H1 (cell line): ENCODE data around the gene MAGI2.

Experiments used
- CEBPB ChIP-seq: IDR thresholded peaks from 2 replicates; pipeline ENCODE4 v1.6.1; 2012; ENCODE audit warnings: low read depth, low read length
- CTCF ChIP-seq, 3 experiments: IDR thresholded peaks; 1 replicate in 2 of 3; 2 replicates in 1 of 3; pipeline versions ENCODE4 v1.5.1 to v1.6.1; 2011; ENCODE audit warnings: low read length in 3 of 3, mild to moderate bottlenecking in 3 of 3, inconsistent platforms in 2 of 3, low read depth in 1 of 3, moderate library complexity in 1 of 3; ENCODE audit not compliant: insufficient read depth in 1 of 3; ENCODE audit errors: control extremely low read depth in 1 of 3
- POU5F1 ChIP-seq: IDR thresholded peaks from 2 replicates; pipeline ENCODE4 v1.6.1; 2011; ENCODE audit warnings: low read depth, mild to moderate bottlenecking, low read length, moderate library complexity
- RXRA ChIP-seq: IDR thresholded peaks from 2 replicates; pipeline ENCODE4 v1.6.1; 2011; ENCODE audit warnings: low read depth, mild to moderate bottlenecking, low read length, moderate library complexity; ENCODE audit not compliant: insufficient read depth
- SIN3A ChIP-seq, 2 experiments: IDR thresholded peaks in 1 of 2; conservative IDR thresholded peaks in 1 of 2; 2 replicates each; pipeline ENCODE4 v1.6.1; 2011 to 2012; ENCODE audit warnings: low read length in 2 of 2, improper control_type of control experiment in 1 of 2, low read depth in 1 of 2, mild to moderate bottlenecking in 1 of 2
- SIX5 ChIP-seq: IDR thresholded peaks from 2 replicates; pipeline ENCODE4 v1.6.1; 2011; ENCODE audit warnings: mild to moderate bottlenecking, low read depth, low read length
- SP2 ChIP-seq: IDR thresholded peaks from 2 replicates; pipeline ENCODE4 v1.6.1; 2012; ENCODE audit warnings: mild to moderate bottlenecking, low read length, inconsistent platforms
- TAF1 ChIP-seq: IDR thresholded peaks from 2 replicates; pipeline ENCODE4 v1.6.1; 2011; ENCODE audit warnings: mild to moderate bottlenecking, low read depth, low read length
- TF ChIP-seq, protein P1 (sequence below): IDR thresholded peaks from 2 replicates; pipeline ENCODE4 v1.6.1; 2012; ENCODE audit warnings: inconsistent platforms
- TF ChIP-seq, protein P2 (sequence below): IDR thresholded peaks from 2 replicates; pipeline ENCODE4 v1.6.1; 2011; ENCODE audit warnings: low read length, improper control_type of control experiment

DNA sequence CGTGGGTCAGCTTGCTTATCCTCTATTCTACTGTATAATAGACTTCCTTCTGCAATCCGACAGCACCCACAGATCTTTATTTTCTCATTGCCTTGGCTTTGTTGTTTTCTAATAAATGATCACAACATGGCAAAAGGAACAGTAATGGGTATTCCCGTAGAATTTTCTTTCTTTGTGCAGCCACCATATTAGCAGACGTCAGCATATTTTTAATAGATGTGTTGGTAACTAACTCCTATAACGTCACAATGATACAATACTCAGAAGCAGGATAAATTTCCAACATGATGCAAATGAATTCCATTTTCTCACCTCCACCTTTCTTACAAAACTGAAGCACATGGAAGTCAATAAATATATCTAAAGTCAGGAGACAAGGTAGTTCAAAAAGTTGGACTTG, 617.6 kb downstream of the MAGI2 start:
- TF ChIP-seq CTCF (IDR thresholded peaks at IDR 0.05; ENCODE audit: control extremely low read depth in 1 of 3, insufficient read depth in 1 of 3, low read depth in 1 of 3, low read length in 3 of 3) (no peak), SP2 (no peak), RXRA (no peak), POU5F1 (no peak), TAF1 (no peak), SIX5 (no peak), SIN3A (conservative IDR thresholded peaks at IDR 0.05 in 1 of 2, IDR thresholded peaks at IDR 0.05 in 1 of 2; ENCODE audit: low read depth in 1 of 2, low read length in 2 of 2) (no peak), CEBPB (no peak)
- TF ChIP-seq, protein P1, sequence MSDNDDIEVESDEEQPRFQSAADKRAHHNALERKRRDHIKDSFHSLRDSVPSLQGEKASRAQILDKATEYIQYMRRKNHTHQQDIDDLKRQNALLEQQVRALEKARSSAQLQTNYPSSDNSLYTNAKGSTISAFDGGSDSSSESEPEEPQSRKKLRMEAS, result no peak
- TF ChIP-seq, protein P2, sequence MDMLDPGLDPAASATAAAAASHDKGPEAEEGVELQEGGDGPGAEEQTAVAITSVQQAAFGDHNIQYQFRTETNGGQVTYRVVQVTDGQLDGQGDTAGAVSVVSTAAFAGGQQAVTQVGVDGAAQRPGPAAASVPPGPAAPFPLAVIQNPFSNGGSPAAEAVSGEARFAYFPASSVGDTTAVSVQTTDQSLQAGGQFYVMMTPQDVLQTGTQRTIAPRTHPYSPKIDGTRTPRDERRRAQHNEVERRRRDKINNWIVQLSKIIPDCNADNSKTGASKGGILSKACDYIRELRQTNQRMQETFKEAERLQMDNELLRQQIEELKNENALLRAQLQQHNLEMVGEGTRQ, result no peak
